AG09309 (cell line): ENCODE data around the gene RAB3GAP1.
A peak's percentile ranks its signal among the peaks of the same experiment; 100 is the strongest.

ENCODE experiments used
- DNase-seq: peaks from one replicate; pipeline ENCODE4 v3.0.0-alpha.2; 2010; ENCODE audit warnings: low read depth
- H3K4me3 ChIP-seq: 2 replicates; pipeline ENCODE4 v1.5.1; 2011; ENCODE audit warnings: mild to moderate bottlenecking, low read depth, low read length, moderate library complexity; ENCODE audit not compliant: control insufficient read depth
- CTCF ChIP-seq: IDR thresholded peaks from 2 replicates; pipeline ENCODE4 v1.5.1; 2011; ENCODE audit warnings: mild to moderate bottlenecking, low read depth, low read length, inconsistent platforms; ENCODE audit not compliant: insufficient read depth, control insufficient read depth; ENCODE audit errors: missing control alignments

The RAB3GAP1 gene

GRCh38 chr2:135159191-135159590 lies 107.1 kb downstream of the RAB3GAP1 start:
- no peak overlapping the region for H3K4me3 ChIP-seq
- DNase-seq = no peak
- TF ChIP-seq CTCF = no peak

GRCh38 chr2:135162377-135162776 lies 110.3 kb downstream of the RAB3GAP1 start:
- DNase-seq = no peak
- no peak for TF ChIP-seq CTCF
- H3K4me3 ChIP-seq = no peak overlapping the region

GRCh38 chr2:135162786-135163185 lies 110.7 kb downstream of the RAB3GAP1 start:
- no peak overlapping the region for H3K4me3 ChIP-seq
- no peak for TF ChIP-seq CTCF
- DNase-seq = no peak

GRCh38 chr2:135163306-135163705 lies 111.2 kb downstream of the RAB3GAP1 start:
- H3K4me3 ChIP-seq = no peak overlapping the region
- no peak for DNase-seq
- TF ChIP-seq CTCF = no peak

- TF ChIP-seq CTCF = no peak
- DNase-seq = no peak
- H3K4me3 ChIP-seq = no peak overlapping the region
Observed at GRCh38 chr2:135163901-135164300, 111.8 kb downstream of the RAB3GAP1 start.

GRCh38 chr2:135164431-135164830 lies 112.3 kb downstream of the RAB3GAP1 start:
- TF ChIP-seq CTCF = peak; percentile 6
- H3K4me3 ChIP-seq = no peak overlapping the region
- peak; percentile 60 for DNase-seq

- no peak for TF ChIP-seq CTCF
- no peak for DNase-seq
- no peak overlapping the region for H3K4me3 ChIP-seq
Observed at GRCh38 chr2:135167273-135167672, 115.2 kb downstream of the RAB3GAP1 start.
